ENCODE data around the gene SMIM36. TPM values are rescaled to one million over a fixed set of nuclear protein-coding genes. Genes with fewer than 3 reads are reported as not detected.
"Not testable (repeated sequence)": the region's sequence is repeated elsewhere in the genome, so short reads cannot be mapped to it uniquely, and the experiment has no call there.

The SMIM36 gene
- polyA plus RNA-seq, 3 donors = not detected

GRCh38 chr17:55518510-55518909, 7.3 kb upstream of the SMIM36 start:
- no peaks in the 10 kb centered on the region for H3K9me3 Mint-ChIP-seq
- H3K27me3 Mint-ChIP-seq (ENCODE audit: low read depth in 3 of 3) = peaks cover 1 to 4% (median 2%) of the 10 kb centered on the region in 3 donors
- peak in 2 of 3 donors; percentile 13 to 29 for DNase-seq
- no peak for TF ChIP-seq CTCF (IDR thresholded peaks at IDR 0.05)
- peak overlapping the region; percentile 46 for H3K4me2 ChIP-seq (replicated peaks; ENCODE audit: extremely low read depth, low read length, poor library complexity, severe bottlenecking)
- peaks cover 31 to 45% of the 10 kb centered on the region in 2 donors for H3K4me1 ChIP-seq (ENCODE audit: control insufficient read depth in 1 of 2, insufficient read depth in 2 of 2, low read length in 2 of 2)
- no peak overlapping the region for H3K4me3 Mint-ChIP-seq
- peak overlapping the region in 1 of 2 donors; percentile 14 for H3K27ac ChIP-seq (ENCODE audit: low read depth in 1 of 2, low read length in 2 of 2)
- WGBS (ENCODE audit: insufficient coverage) = 74% methylated on average over 5 of the region's 5 CpGs
- intact Hi-C loops (cut with micrococcal nuclease) = no loop called here
- H3K9ac ChIP-seq (ENCODE audit: insufficient read depth, low read length, poor library complexity, severe bottlenecking) = no peak overlapping the region
- H3K36me3 Mint-ChIP-seq = no peaks in the 10 kb centered on the region
- no peak overlapping the region for H3K27ac Mint-ChIP-seq
- H3K36me3 ChIP-seq (replicated peaks in 1 of 2; ENCODE audit: control insufficient read depth in 1 of 2, insufficient read depth in 2 of 2, low read length in 2 of 2) = no peaks in the 10 kb centered on the region
- H3K27me3 ChIP-seq (ENCODE audit: control insufficient read depth in 2 of 2, insufficient read depth in 2 of 2, low read length in 2 of 2) = no peaks in the 10 kb centered on the region
- peaks cover 5% of the 10 kb centered on the region for H3K4me1 Mint-ChIP-seq
- H4K20me1 ChIP-seq (ENCODE audit: insufficient read depth, low read length) = no peaks in the 10 kb centered on the region
- peak overlapping the region in 1 of 3 experiments; percentile 18 for H3K4me3 ChIP-seq (replicated peaks in 1 of 3; ENCODE audit: low read depth in 2 of 3, low read length in 3 of 3)
- H3K9me3 ChIP-seq (replicated peaks in 1 of 2; ENCODE audit: control insufficient read depth in 1 of 2, insufficient read depth in 1 of 2, low read length in 2 of 2) = no peaks in the 10 kb centered on the region
- H3K79me2 ChIP-seq (ENCODE audit: insufficient read depth, low read length) = no peaks in the 10 kb centered on the region
- peak overlapping the region; percentile 7 for H2AFZ ChIP-seq (ENCODE audit: insufficient read depth, low read depth, low read length, poor library complexity, severe bottlenecking)

GRCh38 chr17:55513885-55514590, 2.8 kb upstream of the SMIM36 start:
- intact Hi-C loops (cut with micrococcal nuclease) = no loop called here
- Histone ChIP-seq H3K79me2 (ENCODE audit: insufficient read depth, low read length) (no peaks in the 10 kb centered on the region), H3K4me3 (replicated peaks in 1 of 3; ENCODE audit: low read depth in 2 of 3, low read length in 3 of 3) (no peak overlapping the region), H3K9me3 (replicated peaks in 1 of 2; ENCODE audit: control insufficient read depth in 1 of 2, insufficient read depth in 1 of 2, low read length in 2 of 2) (no peaks in the 10 kb centered on the region), H3K27ac (ENCODE audit: low read depth in 1 of 2, low read length in 2 of 2) (no peak overlapping the region), H3K36me3 (replicated peaks in 1 of 2; ENCODE audit: control insufficient read depth in 1 of 2, insufficient read depth in 2 of 2, low read length in 2 of 2) (no peaks in the 10 kb centered on the region), H2AFZ (ENCODE audit: insufficient read depth, low read depth, low read length, poor library complexity, severe bottlenecking) (no peak overlapping the region), H3K4me2 (replicated peaks; ENCODE audit: extremely low read depth, low read length, poor library complexity, severe bottlenecking) (no peak overlapping the region), H3K4me1 (ENCODE audit: control insufficient read depth in 1 of 2, insufficient read depth in 2 of 2, low read length in 2 of 2) (peaks cover 10 to 13% of the 10 kb centered on the region in 2 donors), H3K27me3 (ENCODE audit: control insufficient read depth in 2 of 2, insufficient read depth in 2 of 2, low read length in 2 of 2) (no peaks in the 10 kb centered on the region), H3K9ac (ENCODE audit: insufficient read depth, low read length, poor library complexity, severe bottlenecking) (no peak overlapping the region), H4K20me1 (ENCODE audit: insufficient read depth, low read length) (no peaks in the 10 kb centered on the region)
- H3K27me3 Mint-ChIP-seq (ENCODE audit: low read depth in 3 of 3) = peaks cover 2 to 4% (median 4%) of the 10 kb centered on the region in 3 donors
- no peaks in the 10 kb centered on the region for H3K9me3 Mint-ChIP-seq
- no peaks in the 10 kb centered on the region for H3K36me3 Mint-ChIP-seq
- H3K4me3 Mint-ChIP-seq = no peak overlapping the region
- H3K27ac Mint-ChIP-seq = no peak overlapping the region
- H3K4me1 Mint-ChIP-seq = peaks cover 3% of the 10 kb centered on the region
- TF ChIP-seq CTCF (IDR thresholded peaks at IDR 0.05) = peak; percentile 84
- peak; percentile 51 to 67 (median 65) for DNase-seq
- WGBS (ENCODE audit: insufficient coverage) = no CpG with 5 or more reads among the region's 5 CpGs

GRCh38 chr17:55507669-55508068, 3.6 kb downstream of the SMIM36 start:
- H3K9me3 ChIP-seq (replicated peaks in 1 of 2; ENCODE audit: control insufficient read depth in 1 of 2, insufficient read depth in 1 of 2, low read length in 2 of 2); H3K4me2 ChIP-seq (replicated peaks; ENCODE audit: extremely low read depth, low read length, poor library complexity, severe bottlenecking); H3K4me3 Mint-ChIP-seq; H4K20me1 ChIP-seq (ENCODE audit: insufficient read depth, low read length); H3K27me3 ChIP-seq (ENCODE audit: control insufficient read depth in 2 of 2, insufficient read depth in 2 of 2, low read length in 2 of 2); DNase-seq; H3K36me3 Mint-ChIP-seq; intact Hi-C loops (cut with micrococcal nuclease); H3K4me1 ChIP-seq (ENCODE audit: control insufficient read depth in 1 of 2, insufficient read depth in 2 of 2, low read length in 2 of 2); H3K9me3 Mint-ChIP-seq; H3K4me3 ChIP-seq (replicated peaks in 1 of 3; ENCODE audit: low read depth in 2 of 3, low read length in 3 of 3); H2AFZ ChIP-seq (ENCODE audit: insufficient read depth, low read depth, low read length, poor library complexity, severe bottlenecking); H3K4me1 Mint-ChIP-seq; H3K27ac ChIP-seq (ENCODE audit: low read depth in 1 of 2, low read length in 2 of 2); H3K79me2 ChIP-seq (ENCODE audit: insufficient read depth, low read length); H3K27me3 Mint-ChIP-seq (ENCODE audit: low read depth in 3 of 3); H3K9ac ChIP-seq (ENCODE audit: insufficient read depth, low read length, poor library complexity, severe bottlenecking); H3K36me3 ChIP-seq (replicated peaks in 1 of 2; ENCODE audit: control insufficient read depth in 1 of 2, insufficient read depth in 2 of 2, low read length in 2 of 2); H3K27ac Mint-ChIP-seq: not testable (repeated sequence)
- no CpG with 5 or more reads among the region's 7 CpGs for WGBS (ENCODE audit: insufficient coverage)
